Astrocyte (in vitro differentiated cells and primary cell): ENCODE measurements around the gene GPBP1L1.

ENCODE experiments used
- CTCF ChIP-seq: IDR thresholded peaks from 2 replicates; pipeline ENCODE4 v1.5.1; 2011; ENCODE audit warnings: low read depth, mild to moderate bottlenecking, inconsistent platforms, low read length, moderate library complexity; ENCODE audit not compliant: insufficient read depth
- EZH2 ChIP-seq: IDR thresholded peaks from 2 replicates; pipeline ENCODE4 v1.6.1; 2012; ENCODE audit warnings: mild to moderate bottlenecking, low read length, inconsistent platforms; ENCODE audit not compliant: insufficient read depth

- TF ChIP-seq CTCF = no peak
- TF ChIP-seq EZH2 = no peak
These were observed 64.3 kb downstream of the GPBP1L1 start for GRCh38 chr1:45621895-45622523.
